ENCODE results near the gene CEL. TPM values are rescaled to one million over a fixed set of nuclear protein-coding genes. Genes with fewer than 3 reads are reported as not detected.

Gene CEL
- total and polyA plus RNA-seq, 9 donors: 1.3 to 13.6 (median 2.8) TPM

- 90 to 97% (median 92%) methylated on average over 8 of the region's 8 CpGs for WGBS, 3 donors
- no peaks in the 10 kb centered on the region for H3K4me1 ChIP-seq (ENCODE audit: insufficient read depth)
These were observed 1.3 kb downstream of the CEL start for GRCh38 chr9:133063159-133063499.

GRCh38 chr9:133063500-133064231, 1.9 kb downstream of the CEL start:
- no peaks in the 10 kb centered on the region for H3K36me3 ChIP-seq
- H3K9me3 ChIP-seq: no peaks in the 10 kb centered on the region
- no peaks in the 10 kb centered on the region for H3K4me1 ChIP-seq (ENCODE audit: insufficient read depth)
- no peak overlapping the region for H3K4me3 ChIP-seq
- TF ChIP-seq EP300 (IDR thresholded peaks at IDR 0.05) (no peak), CTCF (IDR thresholded peaks at IDR 0.05) (no peak), POLR2A (IDR thresholded peaks at IDR 0.05) (no peak)
- H3K27me3 ChIP-seq: no peaks in the 10 kb centered on the region
- no peak overlapping the region for H3K27ac ChIP-seq
- no peak for DNase-seq
- 79 to 85% (median 80%) methylated on average over 14 of the region's 14 CpGs for WGBS, 3 donors
- intact Hi-C loops (cut with DNase I): no loop called here

More at GRCh38 chr9:133063159-133063499, 1.3 kb downstream of the CEL start:
- Histone ChIP-seq H3K4me3 (no peak overlapping the region), H3K36me3 (no peaks in the 10 kb centered on the region), H3K27ac (no peak overlapping the region), H3K27me3 (no peaks in the 10 kb centered on the region), H3K9me3 (no peaks in the 10 kb centered on the region)
- no peak for DNase-seq
- no peak for TF ChIP-seq CTCF (IDR thresholded peaks at IDR 0.05)
- no peak for TF ChIP-seq EP300 (IDR thresholded peaks at IDR 0.05)
- no peak for TF ChIP-seq POLR2A (IDR thresholded peaks at IDR 0.05)
- intact Hi-C loops (cut with DNase I): no loop called here

GRCh38 chr9:133064241-133065069, 2.7 kb downstream of the CEL start:
- WGBS, 3 donors: 91 to 93% (median 92%) methylated on average over 29 to 30 of the region's 30 CpGs
- no peaks in the 10 kb centered on the region for H3K9me3 ChIP-seq
- no peak for DNase-seq

GRCh38 chr9:133065070-133065388, 3.2 kb downstream of the CEL start:
- Histone ChIP-seq H3K27me3 (no peaks in the 10 kb centered on the region), H3K27ac (no peak overlapping the region), H3K4me1 (ENCODE audit: insufficient read depth) (no peaks in the 10 kb centered on the region), H3K4me3 (no peak overlapping the region), H3K9me3 (no peaks in the 10 kb centered on the region), H3K36me3 (no peaks in the 10 kb centered on the region)
- TF ChIP-seq CTCF (IDR thresholded peaks at IDR 0.05): no peak
- no peak for TF ChIP-seq EP300 (IDR thresholded peaks at IDR 0.05)
- TF ChIP-seq POLR2A (IDR thresholded peaks at IDR 0.05): no peak
- intact Hi-C loops (cut with DNase I): no loop called here
- 92 to 96% (median 95%) methylated on average over 17 of the region's 17 CpGs for WGBS, 3 donors
- no peak for DNase-seq

More at GRCh38 chr9:133064241-133065069, 2.7 kb downstream of the CEL start:
- Histone ChIP-seq H3K36me3 (no peaks in the 10 kb centered on the region), H3K4me1 (ENCODE audit: insufficient read depth) (no peaks in the 10 kb centered on the region), H3K4me3 (no peak overlapping the region), H3K27ac (no peak overlapping the region), H3K27me3 (no peaks in the 10 kb centered on the region)
- intact Hi-C loops (cut with DNase I): no loop called here
- no peak for TF ChIP-seq EP300 (IDR thresholded peaks at IDR 0.05)
- no peak for TF ChIP-seq POLR2A (IDR thresholded peaks at IDR 0.05)
- no peak for TF ChIP-seq CTCF (IDR thresholded peaks at IDR 0.05)
